Measurements from ENCODE around the gene GNS.
"Not testable (repeated sequence)": the region's sequence is repeated elsewhere in the genome, so short reads cannot be mapped to it uniquely, and the experiment has no call there.

Gene GNS

DNA sequence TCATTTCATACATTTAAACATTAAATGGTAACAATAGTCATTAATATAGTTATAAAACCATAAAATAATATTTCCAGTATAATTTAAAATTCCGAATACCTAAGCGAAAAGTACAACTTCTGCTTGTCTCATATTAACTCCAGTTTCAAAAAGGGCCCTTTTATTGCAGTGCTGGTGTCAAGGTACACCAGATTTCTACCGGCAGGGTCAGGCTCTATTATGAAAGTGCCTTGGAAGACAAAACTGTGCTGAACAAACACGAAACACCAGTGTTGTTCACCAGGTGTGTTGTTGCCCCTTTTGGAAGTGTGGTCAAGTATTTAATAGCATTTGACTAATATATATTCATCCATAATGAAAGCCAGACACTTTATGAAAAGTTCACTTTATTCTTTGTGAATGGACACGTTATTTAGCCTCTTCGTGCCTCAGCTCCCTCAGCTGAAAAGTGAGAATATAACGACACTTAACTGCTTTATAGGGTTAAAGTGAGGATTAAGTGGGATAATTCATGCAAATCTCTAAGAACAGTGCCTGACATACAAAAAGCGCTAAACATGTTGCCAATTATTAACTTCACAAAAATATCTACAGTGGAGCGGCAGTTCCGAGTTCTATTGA lies 20.3 kb upstream of the GNS start:
- DNase-seq, result no peak

DNA sequence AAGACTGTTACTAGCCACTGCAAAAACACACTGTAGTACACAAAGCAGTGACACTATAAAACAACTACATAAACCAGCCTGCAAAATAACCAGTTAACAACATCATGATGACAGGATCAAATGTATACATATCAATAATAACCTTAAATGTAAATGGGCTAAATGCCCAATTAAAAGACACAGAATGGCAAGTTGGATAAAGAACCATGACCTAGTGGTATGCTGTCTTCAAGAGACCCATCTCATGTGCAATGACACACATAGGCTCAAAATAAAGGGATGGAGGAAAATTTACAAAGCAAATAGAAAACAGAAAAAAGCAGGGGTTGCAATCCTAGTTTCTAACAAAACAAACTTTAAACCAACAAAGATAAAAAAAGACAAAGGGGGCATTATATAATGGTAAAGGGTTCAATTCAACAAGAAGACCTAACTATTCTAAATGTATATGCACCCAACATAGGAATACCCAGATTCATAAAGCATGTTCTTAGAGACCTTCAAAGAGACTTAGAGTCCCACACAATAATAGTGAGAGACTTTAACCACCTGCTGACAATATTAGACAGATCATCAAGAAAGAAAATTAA lies 16.0 kb upstream of the GNS start:
- DNase-seq, result not testable (repeated sequence)

DNA sequence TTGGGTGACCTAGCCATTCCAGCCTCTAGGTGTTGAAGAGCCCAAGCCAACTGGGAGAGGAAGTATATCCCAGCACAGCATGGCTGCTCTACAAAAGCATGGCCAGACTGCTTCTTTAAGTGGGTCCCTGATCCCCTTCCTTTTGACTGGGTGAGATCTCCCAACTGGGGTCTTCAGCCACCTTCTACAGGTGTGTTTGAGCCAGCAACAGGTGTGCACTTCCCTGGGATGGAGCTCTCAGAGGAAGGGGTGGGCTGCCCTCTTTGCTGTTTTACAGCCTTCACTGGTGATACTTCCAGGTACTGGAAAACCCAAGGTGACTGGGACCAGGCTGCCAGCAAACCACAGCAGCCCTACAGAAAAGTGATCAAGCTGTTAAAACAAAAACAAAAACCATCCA lies 14.2 kb upstream of the GNS start:
- DNase-seq, result no peak

DNA sequence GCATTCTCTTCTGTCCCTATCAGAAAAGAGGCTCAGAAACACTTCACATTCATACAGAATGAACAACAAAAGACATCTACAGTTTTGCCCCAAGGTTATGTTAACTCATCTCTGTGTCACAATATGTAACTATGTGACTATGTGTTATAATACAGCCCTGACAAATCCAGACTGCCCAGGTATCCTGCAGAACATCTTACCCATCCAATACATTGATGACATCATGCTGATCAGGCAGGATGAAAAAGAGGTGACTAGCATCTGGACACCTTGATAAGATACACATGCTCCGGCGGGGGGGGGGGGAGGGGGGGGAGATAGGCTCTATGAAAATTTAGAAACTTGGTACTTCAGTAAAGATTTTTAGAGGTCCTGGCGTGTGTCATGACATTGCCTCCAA lies 8.3 kb upstream of the GNS start:
- no peak for DNase-seq

DNA sequence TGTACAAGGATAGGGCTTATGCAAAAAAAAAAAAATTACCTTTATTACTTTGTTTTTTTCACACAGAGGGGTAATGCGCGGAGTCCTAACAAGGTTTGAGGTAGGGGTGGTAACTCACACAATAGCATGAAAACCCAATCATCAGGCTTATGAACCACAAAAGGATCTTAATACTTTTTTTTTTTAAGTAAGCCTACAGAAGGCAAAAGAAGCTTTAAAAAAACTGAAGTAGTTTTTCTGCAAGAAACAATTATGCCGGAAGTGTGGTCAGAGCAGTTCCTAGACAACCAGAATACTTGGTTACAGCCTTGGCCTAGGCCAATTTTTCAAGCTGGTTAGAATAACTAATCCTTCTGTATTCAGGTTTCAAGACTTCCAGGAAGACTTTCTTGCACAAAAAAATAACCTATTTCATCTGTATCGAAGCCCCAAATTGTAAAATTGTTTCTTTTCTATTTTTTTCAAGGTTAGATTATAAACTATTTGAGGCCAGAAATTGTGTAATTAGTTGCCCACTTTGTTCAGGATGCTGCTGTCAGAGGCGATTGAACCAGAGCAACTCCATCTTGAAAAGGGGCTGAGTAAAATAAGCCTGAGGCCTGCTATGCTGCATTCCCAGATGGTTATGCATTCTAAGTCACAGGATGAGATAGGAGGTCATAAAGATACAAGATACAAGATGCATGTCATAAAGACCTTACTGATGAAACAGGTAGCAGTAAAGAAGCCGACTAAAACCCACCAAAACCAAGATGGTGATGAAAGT lies 1.8 kb upstream of the GNS start:
- no peak for DNase-seq

DNA sequence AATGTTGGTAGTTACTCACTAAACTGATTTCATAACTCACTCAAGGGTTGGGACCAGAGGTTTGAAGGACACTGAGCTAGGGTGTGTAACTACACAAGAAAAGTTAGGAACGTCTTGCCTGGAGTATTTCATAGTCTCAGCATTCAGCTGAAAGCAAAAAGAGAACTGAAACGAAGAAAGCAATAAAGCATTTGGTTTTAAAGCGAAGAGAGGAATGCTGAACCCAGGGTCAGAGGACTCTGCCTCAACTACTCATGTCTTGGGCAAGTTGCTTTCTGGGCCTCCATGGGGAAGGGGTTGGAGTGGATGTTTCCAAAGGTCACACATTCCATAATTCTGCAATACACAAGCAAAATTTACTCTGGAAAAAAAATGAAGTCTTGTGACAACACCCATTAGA lies 1.4 kb downstream of the GNS start:
- no peak for DNase-seq

DNA sequence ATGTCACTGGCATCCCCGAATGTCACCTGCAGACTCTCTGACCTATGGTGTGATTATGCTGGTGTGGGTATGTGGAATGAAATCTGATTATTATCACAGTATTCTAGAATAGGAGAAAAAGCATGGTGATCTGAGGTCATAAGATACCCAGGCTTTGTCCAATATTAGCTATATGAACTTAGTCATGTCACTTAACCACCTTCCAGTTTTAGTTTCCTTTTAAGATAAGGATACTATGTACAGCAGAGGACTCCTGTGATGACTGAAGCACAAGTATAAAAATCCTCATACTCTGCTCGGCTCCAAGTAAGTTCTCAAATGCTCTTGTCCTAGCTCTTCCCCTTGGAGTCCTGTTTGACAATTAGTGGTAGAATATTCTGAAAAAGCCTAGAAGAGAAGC lies 2.8 kb downstream of the GNS start:
- no peak for DNase-seq

DNA sequence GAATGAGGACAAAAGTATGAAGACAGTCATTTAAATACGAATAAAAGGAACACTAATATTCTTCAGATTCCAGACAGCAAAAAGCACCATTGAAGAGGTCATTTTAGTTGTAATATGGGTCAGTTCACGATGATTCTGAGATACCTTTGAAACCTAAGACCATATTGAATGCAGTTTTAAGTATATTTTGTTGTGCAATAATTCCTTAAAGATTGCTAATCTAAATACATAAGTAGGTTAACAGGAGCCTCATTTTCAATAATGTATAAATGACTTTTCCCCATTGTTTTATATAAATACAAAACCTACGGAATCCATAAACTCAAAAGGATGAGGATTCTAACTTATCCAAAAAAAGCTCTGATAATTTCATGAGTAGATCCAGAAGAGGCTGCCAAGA lies 5.8 kb downstream of the GNS start:
- DNase-seq, result no peak

DNA sequence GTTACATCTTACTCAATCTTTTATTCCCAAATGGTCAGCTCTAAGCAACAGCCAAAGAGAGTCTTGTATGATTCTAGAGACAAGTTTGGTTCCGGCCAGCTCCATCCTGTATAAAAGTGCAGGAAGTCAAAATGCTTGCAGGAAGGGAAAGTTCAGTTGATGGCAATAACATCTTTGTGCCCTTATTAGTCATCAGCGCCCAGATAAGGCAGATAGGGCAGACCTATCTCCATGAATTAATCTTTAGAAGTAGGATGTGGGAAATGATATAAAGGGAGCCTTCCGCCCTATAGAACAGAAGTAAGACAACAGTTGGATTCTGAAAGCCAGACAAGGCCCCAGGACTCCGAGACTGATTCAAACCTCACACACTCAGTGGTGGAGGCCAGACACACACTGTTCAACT lies 6.4 kb downstream of the GNS start:
- DNase-seq, result no peak

DNA sequence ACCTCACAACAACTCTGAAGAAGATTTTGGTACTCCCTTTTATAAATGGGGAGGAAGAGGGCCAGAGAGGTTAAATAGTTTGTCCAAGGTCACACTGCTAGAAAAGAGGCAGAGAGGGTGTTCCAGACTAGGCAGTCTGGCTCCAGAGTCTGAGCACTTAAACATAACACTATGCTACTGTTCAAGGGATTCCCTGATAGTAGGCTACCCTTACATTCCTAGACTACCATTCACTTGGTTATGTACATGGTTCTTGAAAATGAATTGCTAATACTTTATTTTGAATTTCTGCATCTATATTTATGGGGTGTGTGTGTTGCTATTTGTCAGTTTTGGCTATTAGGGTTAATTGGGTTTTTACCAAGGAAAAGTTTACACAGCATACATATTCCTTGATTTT lies 7.2 kb downstream of the GNS start:
- no peak for DNase-seq

DNA sequence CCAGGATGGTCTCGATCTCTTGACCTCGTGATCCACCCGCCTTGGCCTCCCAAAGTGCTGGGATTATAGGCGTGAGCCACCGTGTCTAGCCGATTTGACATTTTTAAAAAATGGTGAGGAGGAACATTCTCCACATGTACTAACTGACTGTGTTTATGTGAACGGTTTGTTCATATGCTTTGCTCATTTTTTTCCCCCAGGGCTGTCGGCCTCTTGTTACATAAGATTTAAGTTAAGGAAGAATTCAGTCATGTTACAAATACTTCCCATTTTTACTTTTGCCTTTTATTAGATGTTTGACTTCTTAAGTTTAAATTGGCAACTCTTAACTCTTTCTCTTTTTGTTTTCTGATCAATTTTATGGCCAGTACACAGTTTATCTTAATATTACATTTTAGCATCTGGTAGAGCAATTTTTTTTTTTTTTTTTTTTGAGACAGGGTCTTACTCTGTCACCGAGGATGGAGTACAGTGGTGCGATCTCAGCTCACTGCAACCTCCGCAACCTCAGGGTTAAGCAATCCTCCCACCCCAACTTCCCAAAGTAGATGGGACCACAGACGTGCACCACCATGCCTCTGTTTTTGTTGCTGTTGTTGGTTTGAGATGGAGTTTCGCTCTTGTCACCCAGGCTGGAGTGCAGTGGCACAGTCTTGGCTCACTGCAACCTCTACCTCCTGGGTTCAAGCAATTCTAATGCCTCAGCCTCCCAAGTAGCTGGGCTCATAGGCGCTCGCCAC lies 9.6 kb downstream of the GNS start:
- DNase-seq, result no peak

DNA sequence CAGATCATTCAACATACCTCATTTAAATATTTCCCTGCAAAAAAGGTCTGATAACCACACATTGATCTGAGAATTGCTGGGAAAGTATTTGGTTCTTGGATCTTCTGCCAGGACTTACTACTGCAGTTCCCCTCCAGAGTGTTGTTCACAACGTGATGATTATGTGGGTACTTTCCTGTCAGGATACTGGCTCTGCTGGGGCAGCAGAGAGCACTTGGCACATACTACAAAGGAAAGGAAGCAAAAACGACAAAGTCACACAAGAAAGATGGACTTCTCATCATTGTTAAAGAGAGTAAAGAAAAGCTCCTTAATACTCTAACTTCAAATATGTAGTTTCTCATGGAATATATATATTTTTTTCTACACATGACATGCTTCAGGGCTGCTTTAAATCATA lies 11.5 kb downstream of the GNS start:
- DNase-seq, result no peak

DNA sequence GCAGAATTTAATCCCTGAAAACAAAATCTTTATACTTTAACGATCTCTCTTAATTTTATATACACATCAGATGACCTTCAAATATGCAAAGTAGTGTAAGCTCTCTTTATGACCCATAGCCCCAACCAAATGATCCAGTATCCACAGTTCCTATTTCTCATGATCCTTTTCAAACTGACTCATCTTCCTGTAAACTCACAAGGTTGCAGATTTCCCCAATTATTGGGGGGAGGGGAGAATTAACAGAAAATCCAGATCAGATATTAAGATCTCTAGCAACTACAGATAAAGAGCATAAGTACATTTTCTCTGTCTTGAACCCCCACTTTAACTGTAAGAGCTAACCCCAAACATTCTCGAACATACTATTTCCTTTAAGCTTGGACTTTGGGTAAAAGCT lies 12.5 kb downstream of the GNS start:
- DNase-seq, result no peak

DNA sequence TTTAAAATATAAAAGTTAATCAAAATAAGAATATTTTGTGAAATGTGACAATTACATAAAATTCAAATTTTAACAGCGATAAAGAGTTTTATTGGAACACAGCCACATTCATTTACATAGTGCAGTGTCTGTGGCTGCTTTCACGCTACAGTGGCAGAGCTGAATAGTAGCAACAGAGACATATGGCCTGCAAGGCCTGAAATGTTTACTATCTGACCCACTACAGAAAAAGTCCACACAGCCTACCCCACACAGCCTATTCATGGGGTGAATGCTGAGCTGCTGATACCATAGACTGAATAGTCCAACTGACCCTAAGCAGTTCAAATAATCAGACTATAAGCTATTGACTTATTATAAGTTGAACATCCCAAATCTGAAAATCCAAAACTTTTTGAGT lies 13.2 kb downstream of the GNS start:
- DNase-seq, result no peak

DNA sequence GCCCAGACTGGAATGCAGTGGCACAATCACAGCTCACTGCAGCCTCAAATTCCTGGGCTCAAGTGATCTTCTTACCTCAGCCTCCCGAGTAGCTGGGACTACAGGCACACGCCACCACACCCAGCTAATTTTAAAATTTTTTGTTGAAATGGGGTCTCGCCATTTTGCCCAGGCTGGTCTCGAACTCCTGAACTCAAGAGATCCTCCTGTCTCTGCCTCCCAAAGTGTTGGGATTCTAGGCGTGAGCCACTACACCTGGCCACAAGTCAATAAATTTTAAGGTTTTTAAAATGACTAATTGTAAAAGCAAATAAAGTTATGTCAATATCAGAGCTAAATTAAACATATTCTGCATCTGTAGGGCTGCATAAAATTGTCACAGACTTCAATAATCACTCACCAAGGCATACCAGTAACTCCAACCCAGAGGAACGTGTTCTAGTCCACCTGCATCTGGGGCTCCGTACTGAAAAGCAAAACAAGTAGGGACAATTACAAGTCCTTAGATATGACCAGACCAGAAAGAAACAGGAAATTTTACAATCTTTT lies 13.9 kb downstream of the GNS start:
- no peak for DNase-seq

DNA sequence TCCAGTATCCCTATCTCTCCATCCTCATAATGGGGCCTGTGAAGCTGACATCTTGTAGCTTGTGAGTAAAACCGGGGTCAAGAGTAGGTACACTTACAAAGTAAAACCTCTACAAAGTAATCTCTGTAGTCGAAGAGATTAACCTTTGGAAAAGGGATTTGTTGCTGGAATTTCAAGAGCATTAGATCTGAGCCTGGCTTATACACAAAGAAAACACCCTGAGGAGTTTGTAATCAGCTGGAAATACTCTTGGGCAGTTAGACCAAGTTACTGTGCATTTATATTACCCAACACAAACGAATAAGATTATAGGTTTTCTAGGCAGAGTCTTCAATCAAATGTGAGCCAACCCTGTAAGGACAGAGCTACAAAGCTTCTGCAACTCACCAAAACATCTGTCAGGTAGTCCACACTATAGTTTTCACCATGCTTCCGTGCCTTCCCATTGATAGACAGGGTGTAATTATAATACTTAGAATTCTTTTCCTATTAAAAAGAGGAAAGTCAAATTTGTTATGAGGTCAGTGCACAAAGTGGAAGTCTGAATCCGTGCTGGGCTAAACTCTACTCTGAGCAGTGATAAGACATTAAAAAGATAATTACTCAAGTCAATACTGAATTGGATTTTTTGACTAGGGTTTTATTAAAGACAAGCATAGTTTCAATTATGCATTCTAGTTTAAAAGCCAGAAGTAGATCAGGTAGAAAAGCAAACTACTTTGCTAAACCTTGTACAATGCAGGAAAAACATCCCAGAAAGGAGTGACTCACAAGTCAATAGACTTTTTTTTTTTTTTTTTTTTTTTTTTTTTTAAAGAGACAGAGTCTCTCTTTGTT lies 14.6 kb downstream of the GNS start:
- no peak for DNase-seq

DNA sequence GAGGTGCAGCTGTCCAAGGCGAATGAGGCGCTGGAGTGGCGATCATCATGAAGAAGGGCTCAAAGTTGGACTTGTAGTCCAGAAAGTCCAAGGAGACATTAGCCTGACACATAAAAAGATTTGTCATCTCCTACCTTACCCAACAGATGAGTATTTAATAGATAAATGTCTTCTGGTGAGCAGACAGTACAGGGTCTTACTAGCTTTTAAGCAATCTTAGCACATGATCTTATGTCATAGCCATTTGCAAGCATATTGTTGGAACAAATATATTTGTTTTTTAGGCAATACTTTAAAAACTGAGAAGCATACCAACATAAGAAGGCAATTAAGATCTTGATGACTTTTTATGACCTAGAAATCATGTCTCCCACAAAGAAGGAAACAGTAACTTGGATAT lies 16.0 kb downstream of the GNS start:
- DNase-seq, result no peak

DNA sequence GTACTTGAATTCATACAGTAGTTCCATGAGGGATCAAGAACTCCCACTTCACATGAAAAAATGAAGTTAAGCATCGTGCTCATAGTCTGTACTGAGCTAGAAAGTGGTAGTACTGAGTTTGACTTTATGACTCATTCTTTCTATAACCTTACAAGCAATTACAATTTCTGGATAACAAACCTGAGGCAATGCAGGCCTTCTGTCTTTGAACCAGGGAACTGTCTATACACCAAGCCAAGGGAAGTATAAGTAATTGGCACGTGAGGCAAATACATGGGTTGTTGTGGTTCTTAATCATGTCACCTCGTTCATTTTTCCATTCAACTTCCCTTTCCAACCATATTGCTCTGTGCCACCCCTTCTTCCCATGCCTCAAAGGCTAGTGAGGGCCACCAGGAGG lies 16.8 kb downstream of the GNS start:
- no peak for DNase-seq

DNA sequence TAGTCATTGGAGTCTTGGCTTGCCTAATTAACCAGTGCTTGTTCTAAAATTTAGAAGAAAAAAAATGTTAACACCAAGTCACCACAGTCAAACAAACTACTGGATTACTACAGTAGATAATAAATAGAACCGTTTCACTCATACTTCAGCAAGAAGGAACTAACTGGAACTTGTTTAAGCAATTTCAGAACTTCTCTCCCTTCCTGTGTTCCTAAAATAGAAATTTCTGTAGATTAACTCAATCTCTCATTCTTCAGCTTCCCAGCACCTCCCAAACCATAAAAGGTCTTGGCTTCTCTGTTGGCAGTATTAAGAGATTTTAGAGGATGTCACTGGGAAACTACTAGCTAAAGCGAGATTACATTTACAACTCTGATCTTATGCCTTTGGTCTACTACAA lies 18.6 kb downstream of the GNS start:
- DNase-seq, result no peak

DNA sequence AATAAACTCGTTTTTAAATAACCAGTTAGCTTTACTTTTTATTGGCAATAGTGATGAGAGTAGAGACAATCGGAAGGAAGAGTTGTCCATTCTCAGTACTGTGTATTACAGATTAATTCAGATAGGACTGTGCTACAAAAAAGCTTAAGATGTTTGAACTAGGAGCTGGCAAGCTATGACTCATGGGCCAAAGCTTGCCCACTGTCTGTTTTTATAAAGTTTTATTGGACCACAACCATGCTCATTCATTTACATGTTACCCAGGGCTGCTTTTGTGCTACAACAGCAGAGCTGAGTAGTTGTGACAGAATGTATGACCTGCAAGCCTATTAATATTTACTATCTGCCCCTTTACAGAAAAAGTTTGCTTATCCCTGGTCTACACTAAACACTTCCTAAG lies 19.4 kb downstream of the GNS start:
- DNase-seq, result no peak

DNA sequence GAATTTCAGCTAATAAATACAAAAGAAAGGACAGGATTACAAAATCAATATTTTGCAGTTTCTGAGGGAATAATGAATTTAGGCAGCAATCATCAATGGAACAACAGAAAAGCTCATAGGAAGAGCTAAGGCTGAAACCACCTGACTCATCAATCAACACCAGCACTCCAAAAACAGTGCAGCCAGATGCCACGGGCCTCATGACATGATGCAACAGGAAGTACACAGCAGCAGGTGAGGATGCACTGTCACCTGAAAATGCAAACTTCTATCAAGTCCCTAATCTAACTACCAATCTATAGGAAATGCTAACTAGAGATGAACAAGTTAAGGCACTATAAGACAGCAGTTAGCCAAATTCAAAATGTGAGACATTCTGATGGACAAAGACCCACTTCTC lies 21.7 kb downstream of the GNS start:
- no peak for DNase-seq

DNA sequence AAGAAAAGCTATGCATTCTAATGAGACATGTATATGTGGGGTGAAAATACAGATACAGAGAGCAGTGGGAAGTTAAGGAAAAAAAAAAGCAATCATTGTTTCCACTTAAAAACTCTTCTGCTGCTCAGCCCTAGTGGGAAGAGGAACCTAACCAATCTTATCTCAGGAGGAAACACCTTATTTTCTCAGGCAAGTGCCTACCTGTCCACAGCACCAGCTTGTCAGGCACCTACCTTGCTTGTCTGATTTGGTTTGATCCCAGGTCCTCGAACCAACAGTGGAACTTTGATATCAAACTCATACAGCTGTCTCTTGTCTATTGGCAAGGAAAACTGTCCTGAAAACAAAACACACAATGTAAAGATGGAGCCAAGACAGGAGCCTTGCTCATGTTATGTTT lies 22.4 kb downstream of the GNS start:
- DNase-seq, result no peak

DNA sequence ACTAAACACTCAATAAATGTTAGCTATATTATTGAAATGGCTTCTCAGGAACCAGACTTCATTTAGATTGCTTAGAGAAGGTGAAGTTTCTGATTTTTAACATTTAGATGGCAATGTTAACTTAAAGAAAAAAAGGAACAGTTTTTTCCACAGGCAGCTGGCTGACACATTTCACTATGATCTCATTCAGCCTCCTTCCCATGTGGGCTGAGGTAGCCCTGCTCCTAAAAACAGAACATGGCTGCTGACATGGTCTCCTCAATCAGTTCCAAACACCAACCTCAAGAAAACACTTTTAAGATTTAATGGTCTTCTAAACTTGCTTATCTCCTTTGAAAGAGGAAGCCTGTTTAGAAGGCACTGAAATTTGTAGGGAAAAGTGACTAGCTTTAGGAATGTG lies 23.8 kb downstream of the GNS start:
- no peak for DNase-seq

Measured in right forelimb (tissue), 1 donor.